Activated CD4-positive, CD25-positive, alpha-beta regulatory T cell (primary cell): ENCODE measurements around the gene DOCK2.

Experiments used
- DNase-seq, 4 experiments: peaks; one replicate each; lab custom pipeline; 2025; lab: John Stamatoyannopoulos, UW

DOCK2 gene

GRCh38 chr5:169988947-169989346, 351.9 kb downstream of the DOCK2 start:
- DNase-seq = no peak

GRCh38 chr5:169989365-169989764, 352.3 kb downstream of the DOCK2 start:
- no peak for DNase-seq

DNA sequence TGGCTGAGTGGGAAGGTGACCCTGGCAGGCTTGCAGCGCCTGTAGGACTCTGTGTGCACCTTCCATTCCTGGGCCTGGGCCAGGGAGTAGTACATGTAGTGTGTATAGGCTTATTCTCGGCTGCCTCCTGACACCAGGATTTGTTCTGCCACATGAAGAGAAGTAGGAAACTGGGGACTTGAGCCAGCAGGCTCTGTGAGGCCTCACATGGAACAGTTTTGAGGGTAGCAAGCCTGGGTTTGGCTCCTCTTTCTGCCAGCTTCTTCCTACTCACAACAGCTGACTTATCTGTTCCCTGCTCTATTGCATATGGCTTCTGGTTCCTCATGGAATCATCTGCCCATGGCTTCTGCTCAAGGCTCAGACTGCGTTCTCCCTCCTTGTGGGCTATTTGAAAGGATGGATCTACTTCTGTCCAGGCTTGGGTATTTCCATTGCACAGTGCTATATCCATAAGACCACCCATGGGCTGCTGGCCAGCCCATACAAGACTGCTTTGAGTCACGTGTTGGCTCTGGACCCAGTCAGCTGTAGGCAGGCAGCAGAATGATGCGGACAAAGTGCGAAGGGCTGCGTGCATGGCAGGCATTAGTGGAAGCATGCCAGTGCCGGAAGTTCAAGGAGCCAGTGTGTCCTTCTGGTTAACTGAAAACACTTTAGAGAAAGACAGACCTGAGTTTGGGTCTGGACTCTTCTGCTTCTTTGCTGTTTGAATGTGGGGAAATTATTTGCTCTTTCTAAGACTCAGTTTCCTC, 354.2 kb downstream of the DOCK2 start:
- DNase-seq = no peak

- no peak for DNase-seq
Measured at GRCh38 chr5:169992789-169993484, 355.9 kb downstream of the DOCK2 start.

GRCh38 chr5:169993485-169993790, 356.4 kb downstream of the DOCK2 start:
- DNase-seq = no peak

DNA sequence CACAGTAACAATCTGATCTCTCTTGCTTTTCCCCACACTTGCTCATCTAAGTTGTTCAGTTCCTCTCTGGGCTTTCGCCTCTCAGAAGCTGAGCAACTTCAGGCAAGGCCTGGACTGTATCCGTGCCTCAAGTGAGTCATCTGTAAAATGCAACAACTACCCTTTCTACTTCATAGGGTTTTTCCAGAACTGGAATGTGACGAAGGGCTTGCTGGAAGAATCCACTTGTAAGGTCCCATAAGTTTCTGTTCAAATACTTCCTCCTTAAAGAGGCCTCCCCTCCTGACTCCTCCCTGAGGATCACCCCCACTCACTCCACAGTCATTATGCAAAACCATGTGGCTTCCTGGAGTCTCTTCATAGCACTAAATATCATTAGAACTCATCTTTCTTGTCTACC, 360.7 kb downstream of the DOCK2 start:
- DNase-seq = no peak

GRCh38 chr5:169999621-170000020, 362.5 kb downstream of the DOCK2 start:
- no peak for DNase-seq

DNA sequence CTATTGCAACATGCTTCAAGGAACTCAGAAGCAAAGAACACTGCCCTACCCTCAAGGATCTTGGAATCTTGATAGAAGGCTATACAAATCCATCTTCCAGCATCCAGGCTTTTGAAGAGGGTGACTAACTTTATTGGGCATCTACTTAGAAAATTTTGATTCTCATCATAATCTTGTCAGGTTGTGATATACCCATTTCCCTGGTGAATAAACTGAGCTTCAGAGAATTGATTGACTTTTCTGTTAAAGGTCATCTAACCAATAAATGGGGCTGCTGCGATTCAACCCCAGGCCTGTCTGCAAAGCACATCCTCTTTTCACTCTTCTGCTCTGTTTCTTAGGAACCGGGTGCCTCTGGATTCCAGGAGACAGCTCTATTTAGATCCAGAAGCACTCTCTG, 363.1 kb downstream of the DOCK2 start:
- DNase-seq = no peak

DNA sequence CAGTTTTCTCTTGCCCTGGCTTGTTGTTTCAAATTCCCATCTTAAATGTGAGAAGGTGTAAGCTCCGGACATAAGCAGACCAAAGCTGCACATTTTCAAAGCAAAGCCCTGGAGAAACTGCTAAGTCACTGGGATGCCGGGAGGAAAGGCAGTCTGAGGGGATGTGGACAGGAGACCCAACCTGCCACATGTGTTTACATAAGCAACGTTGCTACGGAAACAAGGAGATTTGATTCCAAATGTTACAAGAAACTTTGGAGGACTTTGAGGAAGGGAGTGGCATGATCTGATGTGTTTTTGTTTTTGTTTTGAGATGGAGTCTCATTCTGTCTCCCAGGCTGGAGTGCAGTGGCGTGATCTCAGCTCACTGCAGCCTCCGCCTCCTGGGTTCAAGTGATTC, 368.9 kb downstream of the DOCK2 start:
- no peak for DNase-seq

GRCh38 chr5:170008376-170008775, 371.3 kb downstream of the DOCK2 start:
- DNase-seq = no peak

GRCh38 chr5:170010595-170010994, 373.5 kb downstream of the DOCK2 start:
- DNase-seq = no peak

- no peak for DNase-seq
Measured at GRCh38 chr5:170011751-170012150, 374.7 kb downstream of the DOCK2 start.

DNA sequence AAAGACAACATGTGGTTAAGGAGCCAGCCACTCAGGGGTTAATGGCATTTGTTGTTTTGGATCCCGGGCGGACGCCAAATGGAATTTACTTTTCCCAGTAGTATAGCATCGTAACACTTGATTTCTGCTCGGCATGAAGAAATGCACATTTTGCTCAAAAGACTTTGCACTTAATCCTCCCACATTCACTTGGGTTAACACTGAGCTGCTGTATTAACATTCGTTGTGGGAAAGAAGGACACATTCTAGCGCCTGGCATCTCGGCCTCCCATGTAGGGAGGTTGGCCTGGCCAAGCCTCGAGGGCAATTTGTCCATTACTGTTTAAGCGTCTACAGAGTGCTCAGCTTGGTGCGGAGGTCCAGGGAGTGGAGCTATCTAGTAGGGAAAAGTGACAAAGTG, 375.5 kb downstream of the DOCK2 start:
- DNase-seq = no peak

DNA sequence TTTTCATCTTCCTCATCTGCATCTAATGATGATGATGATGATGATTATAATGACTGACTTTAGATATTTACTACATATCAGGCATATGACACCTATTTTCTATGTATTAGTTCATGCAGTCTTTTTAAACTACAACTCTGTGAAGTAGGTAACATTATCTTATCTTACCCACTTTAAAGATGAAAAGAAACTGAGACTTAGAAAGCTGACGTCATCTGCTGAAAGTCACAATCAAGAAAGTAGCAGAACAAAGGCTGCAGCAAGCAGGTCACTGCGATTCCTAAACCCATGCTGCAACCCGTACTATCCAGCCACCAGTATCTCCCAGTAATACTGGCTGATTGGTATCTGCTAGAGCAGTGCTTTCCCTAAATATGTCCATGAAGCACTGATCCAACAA, 383.3 kb downstream of the DOCK2 start:
- no peak for DNase-seq

DNA sequence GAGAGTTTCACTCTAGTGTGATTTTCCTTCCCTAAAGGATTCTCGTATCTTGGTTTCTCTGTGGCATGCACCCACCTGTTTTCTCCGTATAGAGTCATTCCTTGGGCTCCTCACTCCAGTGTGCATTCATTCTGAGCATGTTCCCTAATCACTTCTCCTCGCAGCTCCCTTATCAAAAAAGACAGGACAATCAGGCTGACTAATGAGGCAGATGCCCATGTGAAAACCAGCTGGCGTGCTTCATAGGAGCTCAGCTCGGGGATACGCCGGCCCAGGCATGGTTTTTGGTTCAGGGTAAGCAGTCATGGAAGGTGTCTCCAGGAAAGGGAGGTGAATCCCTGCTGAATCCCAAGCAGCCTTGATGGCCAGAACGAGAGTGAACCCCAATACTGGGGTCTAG, 384.4 kb downstream of the DOCK2 start:
- DNase-seq = no peak

- DNase-seq = no peak
Measured at GRCh38 chr5:170025853-170026252, 388.8 kb downstream of the DOCK2 start.

DNA sequence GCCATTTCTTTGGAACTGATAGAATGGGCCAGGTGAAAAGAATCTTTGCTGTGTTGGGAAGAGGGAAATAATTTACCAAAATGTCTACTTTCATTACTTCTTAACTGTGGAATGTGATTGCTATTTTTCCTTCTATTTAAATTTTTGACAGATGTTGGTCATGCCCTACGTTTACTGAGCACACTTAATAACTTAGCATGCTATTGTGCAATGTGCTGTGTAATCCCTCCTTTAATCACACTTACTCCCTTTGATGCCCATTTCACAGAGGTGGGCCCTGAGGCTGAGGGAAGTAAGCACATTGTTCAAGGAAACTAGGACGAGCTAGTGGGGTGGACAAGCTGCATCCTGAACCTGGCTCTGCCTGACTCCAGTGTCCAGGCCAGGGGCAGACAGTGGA, 391.0 kb downstream of the DOCK2 start:
- no peak for DNase-seq

DNA sequence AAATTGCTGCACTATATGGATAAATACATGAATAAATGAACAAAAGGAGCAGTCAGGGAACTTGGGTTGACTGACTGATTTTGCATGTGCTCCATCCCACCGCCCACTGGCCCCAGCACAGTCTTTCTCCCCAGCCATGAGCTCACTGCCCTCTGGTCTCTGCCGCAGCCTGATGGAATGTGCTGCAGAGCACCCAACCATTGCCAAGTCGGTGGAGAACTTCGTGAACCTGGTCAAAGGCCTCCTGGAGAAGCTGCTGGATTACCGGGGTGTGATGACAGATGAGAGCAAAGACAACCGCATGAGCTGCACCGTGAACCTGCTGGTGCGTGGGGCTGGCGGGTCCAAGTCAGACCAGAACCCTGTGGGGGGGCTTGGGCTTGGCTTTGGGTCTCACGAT, 397.2 kb downstream of the DOCK2 start:
- DNase-seq = no peak

DNA sequence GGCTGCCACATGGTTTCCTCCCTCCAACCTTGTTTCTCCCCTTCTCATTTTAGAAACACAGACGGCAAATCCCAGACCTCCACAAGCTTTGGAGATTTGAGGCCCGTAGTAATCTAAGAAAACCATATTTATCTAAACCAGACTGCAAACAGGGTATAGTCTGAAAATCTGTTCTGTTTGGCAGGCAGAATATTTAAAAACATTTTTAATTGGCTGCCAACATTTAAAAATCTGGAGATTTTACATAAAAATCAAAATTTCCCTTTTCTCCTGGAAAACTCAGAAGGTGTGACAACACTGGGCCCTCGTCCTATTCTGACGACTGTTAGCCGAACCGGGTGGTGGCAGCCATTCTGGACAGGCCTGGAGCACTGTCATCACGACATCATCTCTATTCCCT, 401.2 kb downstream of the DOCK2 start:
- no peak for DNase-seq

DNA sequence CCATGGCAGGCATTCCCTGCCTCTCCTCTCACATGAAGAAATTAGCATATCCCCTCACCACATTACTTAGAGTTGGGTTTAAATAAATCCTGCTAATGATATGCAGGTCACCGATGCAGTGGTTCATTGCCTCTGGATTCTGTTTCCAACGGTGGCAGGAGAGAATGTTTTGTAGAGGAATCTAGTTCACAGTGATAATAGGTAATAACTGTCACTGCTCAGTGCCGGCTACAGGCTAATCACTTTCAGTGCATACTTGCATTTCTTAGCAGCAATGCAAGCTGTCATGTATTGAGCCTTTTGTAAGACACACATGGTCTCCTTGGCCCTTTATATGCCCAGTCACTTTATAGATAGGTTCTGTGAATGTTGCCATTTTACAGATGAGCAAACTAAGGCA, 402.8 kb downstream of the DOCK2 start:
- DNase-seq = no peak

DNA sequence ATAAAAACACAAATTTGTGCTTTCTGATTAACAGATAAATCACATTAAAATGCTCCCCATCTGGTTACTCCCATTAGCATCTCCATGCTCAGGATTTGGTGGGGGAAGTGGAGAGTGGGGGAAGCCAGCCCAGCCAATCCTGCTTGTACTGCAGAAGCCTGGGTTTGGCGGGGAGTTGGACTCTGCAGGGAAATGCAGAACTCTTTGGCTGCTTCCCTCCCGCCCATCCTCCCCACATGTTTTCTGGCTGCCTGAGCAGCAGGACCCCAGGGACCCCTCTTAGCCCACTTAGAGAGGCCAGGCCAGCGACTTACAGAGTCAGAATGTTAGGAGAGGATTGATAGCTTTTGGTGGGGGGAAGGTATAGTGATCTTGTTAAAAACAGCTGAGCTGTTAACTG, 409.2 kb downstream of the DOCK2 start:
- no peak for DNase-seq

DNA sequence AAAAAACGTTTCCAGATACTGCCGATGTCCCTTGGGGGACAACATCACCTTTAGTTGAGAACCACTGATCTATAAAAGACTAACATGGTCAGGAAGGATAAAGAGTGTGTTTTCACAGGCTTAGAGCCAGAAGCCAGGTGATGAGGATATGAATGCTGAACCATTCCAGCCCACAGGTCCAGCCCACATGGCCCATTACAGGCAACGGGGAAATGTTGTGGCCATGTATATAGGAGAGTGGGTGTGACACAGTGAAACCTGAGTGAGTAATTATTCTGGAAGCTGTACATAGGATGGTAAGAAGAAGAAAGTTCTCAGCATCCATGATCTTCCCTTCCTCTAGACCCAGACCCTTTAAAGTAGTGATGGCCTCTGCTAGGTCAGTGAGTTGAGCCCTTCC, 412.6 kb downstream of the DOCK2 start:
- no peak for DNase-seq

DNA sequence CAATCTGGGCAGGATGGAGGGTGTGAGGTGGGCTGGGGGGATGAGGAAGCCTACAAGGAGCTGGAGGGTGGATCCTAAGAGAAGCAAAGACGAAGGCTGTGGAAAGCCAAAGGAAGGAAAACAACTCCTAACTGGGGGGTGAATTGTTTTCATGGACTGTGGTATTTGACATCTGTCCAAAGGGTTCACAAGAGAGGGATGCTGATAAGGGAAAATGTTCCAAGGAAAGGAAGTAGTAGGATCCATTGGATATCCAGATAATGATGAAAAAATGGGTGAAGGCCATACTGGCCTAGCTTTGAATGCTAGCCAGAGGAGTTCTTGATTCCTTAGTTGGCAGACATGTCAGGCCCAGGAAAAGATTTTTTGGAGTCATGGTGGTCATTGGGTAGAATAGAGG, 416.8 kb downstream of the DOCK2 start:
- DNase-seq = no peak

DNA sequence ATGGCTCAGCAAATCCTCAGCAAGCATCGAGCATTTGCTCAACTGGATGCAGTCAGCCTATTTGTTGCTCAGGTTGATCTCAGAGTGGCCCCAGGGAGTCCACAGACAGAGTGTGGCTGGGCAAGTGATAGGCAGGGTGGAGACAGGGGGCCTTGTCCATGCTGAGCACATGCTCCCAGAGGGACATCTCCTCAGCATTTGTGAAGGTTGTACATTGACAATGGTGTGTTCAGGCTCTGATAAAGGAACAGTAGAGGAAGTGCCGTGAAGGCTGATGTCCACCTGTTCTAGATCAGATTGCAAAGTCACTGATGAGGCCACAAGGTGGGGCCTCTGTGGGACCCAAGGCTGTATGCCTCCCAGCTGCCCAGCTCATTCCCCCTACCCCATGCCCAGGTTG, 418.5 kb downstream of the DOCK2 start:
- no peak for DNase-seq
